Raji (cell line): Measurements from ENCODE around the gene PLPPR2.

Experiments
- POLR2A ChIP-seq: IDR thresholded peaks from 2 replicates; pipeline ENCODE4 v1.6.1; 2011; ENCODE audit warnings: low read depth, low read length, control low read depth; ENCODE audit not compliant: insufficient read depth

The PLPPR2 gene

DNA sequence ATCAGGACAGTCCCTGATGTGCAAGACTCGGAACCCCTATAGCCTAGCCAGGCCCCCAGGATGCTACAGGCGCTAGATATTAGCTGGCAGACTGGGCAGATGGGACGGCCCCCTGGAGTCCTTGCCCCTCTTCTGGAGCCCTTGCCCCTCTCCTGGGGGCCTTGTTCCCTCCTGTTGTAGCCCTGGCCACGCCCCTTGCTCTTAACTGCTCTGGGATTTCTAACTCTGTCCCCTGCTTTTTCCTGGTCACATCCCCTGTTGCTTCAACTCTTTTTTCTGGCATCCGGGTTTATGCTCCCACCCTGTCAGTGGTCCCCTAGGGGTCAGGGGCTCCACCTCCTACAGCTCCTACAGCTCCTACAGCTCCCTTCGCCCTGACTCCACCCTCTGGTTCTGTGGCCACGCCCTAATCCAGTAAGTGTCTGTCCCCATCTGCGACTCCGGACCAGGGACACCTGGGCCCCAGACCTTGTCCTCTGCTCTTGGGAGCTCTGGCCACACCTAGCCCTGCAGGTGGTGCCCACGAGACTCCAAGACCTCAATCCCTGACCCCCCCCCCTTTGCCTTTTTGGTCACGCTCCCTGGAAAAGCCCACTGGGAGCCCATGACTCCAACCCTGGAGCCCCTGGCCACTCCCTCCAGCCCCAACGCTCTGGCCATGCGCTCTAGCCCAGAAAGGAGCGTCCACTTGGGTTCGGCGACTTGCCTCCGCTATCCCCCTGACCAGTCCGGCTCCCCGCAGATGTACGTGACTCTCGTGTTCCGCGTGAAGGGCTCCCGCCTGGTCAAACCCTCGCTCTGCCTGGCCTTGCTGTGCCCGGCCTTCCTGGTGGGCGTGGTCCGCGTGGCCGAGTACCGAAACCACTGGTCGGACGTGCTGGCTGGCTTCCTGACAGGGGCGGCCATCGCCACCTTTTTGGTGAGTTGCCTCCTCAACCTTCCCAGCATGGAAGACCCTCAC lies 6.8 kb downstream of the PLPPR2 start:
- TF ChIP-seq POLR2A, result no peak

- no peak for TF ChIP-seq POLR2A
Observed at GRCh38 chr19:11363881-11364280, 8.6 kb downstream of the PLPPR2 start.

- no peak for TF ChIP-seq POLR2A
Observed at GRCh38 chr19:11364296-11364904, 9.2 kb downstream of the PLPPR2 start.

DNA sequence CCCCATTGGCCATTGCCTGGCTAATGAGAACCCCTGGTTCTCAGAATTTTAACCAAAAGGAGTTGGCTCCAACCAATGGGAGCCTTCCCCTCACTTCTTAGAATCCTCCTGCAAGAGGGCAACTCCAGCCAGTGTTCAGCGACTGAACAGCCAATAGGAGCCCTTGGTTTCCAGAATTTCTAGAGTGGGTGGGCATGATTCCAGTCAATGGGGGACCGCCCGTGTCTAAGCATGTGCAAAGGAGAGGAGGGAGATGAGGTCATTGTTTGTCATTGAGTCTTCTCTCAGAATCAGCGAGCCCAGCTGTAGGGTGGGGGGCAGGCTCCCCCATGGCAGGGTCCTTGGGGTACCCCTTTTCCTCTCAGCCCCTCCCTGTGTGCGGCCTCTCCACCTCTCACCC lies 9.7 kb downstream of the PLPPR2 start:
- TF ChIP-seq POLR2A, result no peak

- no peak for TF ChIP-seq POLR2A
Observed at GRCh38 chr19:11365557-11366117, 10.4 kb downstream of the PLPPR2 start.

DNA sequence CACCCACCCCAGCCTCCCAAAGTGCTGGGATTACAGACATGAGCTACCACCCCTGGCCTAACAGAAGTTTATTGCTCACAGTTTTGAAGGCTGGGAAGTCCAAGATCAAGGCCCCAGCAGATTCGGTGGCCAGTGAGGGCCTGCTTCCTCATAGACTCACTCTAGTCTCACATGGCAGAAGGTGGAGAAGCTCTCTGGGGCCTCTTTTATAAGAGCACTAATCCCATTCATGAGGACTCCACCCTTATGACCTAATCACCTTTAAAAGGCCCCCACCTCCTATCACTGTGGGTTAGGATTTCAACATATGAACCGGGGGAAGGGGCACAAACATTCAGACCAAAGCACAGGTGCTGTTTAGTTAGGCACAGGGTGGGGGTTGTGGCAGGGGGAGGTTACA lies 12.3 kb downstream of the PLPPR2 start:
- no peak for TF ChIP-seq POLR2A

DNA sequence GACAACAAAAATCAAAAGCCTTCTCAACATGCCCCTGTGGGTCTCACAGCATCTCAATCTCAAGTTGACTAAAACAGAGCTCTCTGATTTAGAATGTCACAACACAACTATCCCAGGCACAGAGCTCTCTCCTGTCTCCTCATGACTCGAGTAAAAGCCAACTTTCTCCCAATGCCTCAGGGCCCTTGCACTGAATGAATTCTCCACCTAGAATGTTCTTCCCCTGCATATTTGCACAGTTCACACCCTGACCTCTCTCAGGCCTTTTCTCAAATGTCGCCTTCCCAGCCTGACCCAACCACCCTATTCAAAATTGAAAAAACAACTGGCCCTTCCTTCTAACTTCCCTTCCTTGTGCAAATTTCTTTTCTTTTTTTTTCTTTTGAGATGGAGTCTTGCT lies 15.5 kb downstream of the PLPPR2 start:
- TF ChIP-seq POLR2A, result no peak

GRCh38 chr19:11373166-11373884 lies 18.1 kb downstream of the PLPPR2 start:
- no peak for TF ChIP-seq POLR2A

- no peak for TF ChIP-seq POLR2A
Observed at GRCh38 chr19:11373885-11374432, 18.7 kb downstream of the PLPPR2 start.

- no peak; the same call in 1 of the 2 replicates for TF ChIP-seq POLR2A
Observed at GRCh38 chr19:11374433-11375142, 19.4 kb downstream of the PLPPR2 start, which contains the start of gene SWSAP1. Gene SWSAP1, plus strand, starts transcription at chr19:11374666. Its CDS starts 15 bp downstream, at chr19:11374681.

DNA sequence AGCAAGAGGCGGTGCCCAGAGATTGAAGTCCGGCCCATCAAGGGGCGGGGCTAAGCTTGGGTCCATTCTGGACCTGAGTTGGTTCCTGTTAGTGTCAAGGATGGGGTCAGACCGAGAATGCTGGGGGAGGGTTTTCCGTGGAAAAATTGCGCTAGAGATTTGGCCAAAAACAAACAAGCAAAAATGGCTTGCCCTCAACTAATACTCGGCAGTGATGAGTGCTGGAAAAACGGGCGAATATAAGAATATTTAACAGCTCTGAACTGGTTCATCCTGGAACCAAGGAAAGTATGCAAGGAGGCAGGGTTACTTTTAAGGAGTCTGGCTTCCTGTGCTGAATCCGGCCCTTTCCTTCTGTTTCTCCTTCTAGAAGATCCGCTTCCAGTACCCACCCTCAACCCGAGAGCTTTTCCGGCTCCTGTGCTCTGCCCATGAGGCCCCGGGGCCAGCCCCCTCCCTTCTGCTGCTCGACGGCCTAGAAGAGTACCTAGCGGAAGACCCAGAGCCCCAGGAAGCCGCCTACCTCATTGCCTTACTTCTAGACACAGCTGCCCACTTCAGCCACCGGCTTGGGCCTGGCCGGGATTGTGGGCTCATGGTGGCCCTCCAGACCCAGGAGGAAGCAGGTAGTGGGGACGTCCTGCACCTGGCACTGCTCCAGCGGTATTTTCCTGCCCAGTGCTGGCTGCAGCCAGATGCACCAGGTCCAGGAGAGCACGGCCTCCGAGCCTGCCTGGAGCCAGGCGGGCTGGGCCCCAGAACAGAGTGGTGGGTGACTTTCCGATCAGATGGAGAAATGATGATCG lies 20.1 kb downstream of the PLPPR2 start:
- peak; percentile 71 for TF ChIP-seq POLR2A

DNA sequence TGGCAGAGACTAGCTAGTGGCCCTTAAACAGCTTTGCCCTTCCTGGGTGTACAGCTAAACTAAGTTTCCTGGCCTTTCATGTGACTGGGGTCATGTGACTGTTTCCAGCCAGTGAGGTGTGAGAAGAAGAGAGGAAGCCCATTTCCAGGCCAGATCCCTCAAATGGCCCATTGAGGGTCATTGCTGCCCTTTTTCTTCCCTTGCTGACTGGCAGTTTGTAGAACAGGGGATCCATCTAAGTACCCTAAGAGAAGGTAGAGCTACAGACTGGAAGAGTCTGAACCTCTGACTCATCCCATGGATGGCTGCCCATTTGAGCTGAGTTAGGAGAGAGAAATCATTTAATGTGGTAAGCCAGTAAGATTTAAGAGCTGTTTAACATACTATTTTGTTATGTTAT lies 22.0 kb downstream of the PLPPR2 start:
- peak; percentile 53 for TF ChIP-seq POLR2A

DNA sequence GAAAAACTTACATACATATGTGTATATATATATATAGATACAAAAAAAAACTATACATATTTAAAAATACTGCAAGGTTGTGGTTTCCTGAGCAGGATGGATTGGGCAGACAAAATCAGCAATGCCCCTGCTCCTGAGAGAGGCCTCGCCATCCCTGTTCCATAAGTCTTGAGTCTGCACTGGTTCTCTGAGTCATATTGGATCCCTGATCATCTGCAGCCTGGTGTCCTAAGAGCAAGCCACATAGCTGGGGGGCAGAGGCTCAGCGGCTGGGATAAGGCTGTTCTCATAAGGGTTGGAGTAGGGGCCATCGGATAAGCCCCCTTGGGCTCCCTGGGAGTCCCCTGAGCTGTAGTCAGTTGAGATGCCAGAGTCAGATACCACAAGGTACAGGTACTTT lies 22.5 kb downstream of the PLPPR2 start:
- TF ChIP-seq POLR2A, result no peak
